ENCODE results near the gene BTBD1.
"Not testable (repeated sequence)": the region's sequence is repeated elsewhere in the genome, so short reads cannot be mapped to it uniquely, and the experiment has no call there.

DNA sequence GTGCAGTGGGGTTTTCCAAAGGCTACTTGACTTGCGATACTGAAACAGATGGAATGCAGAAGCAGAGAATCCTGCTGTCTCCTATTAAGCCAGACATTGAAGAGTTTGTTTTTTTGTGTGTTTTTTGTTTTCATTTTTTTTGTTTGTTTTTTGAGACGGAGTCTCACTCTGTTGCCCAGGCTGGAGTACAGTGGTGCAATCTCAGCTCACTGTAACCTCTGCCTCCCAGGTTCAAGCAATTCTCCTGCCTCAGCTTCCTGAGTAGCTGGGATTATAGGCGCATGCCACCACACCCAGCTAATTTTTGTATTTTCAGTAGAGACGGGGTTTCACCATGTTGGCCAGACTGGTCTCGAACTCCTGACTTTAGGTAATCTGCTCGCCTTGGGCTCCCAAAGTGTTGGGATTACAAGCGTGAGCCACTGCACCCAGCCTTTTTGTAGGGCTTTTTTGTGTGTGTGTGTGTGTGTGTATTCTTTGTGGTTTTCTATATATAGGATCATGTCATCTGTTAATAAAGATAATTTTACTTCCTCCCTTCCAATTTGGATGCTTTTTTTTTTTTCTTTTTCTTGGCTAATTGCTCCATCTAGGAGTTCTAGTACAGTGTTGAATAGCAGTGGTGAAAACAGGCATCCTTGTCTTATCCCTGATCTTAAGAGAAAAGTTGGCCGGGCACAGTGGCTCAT lies 19.0 kb upstream of the BTBD1 start:
- not testable (repeated sequence) for TF ChIP-seq POLR2A, EP300 (IDR thresholded peaks at IDR 0.05)
- TF ChIP-seq, protein P1, sequence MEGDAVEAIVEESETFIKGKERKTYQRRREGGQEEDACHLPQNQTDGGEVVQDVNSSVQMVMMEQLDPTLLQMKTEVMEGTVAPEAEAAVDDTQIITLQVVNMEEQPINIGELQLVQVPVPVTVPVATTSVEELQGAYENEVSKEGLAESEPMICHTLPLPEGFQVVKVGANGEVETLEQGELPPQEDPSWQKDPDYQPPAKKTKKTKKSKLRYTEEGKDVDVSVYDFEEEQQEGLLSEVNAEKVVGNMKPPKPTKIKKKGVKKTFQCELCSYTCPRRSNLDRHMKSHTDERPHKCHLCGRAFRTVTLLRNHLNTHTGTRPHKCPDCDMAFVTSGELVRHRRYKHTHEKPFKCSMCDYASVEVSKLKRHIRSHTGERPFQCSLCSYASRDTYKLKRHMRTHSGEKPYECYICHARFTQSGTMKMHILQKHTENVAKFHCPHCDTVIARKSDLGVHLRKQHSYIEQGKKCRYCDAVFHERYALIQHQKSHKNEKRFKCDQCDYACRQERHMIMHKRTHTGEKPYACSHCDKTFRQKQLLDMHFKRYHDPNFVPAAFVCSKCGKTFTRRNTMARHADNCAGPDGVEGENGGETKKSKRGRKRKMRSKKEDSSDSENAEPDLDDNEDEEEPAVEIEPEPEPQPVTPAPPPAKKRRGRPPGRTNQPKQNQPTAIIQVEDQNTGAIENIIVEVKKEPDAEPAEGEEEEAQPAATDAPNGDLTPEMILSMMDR (IDR thresholded peaks at IDR 0.05), result not testable (repeated sequence)
